HCT116 (cell line): ENCODE results near the gene PSMA6. TPM values are rescaled to one million over a fixed set of nuclear protein-coding genes. Genes with fewer than 3 reads are reported as not detected.

ENCODE experiments used
- ATAC-seq: fragments of 200-7000 bp; cut with Tn5 transposase; 2 replicates; pipeline ENCODE4 v1.9.1; 2020; ENCODE audit warnings: mild to moderate bottlenecking, moderate library complexity
- BruUV-seq: library from RNA; stranded (reverse); fragments of 400-500 nt; replicated peaks from 2 replicates; lab custom pipeline; 2021; lab: Mats Ljungman, UMichigan
- CTCF ChIA-PET: fragments of 300-600 bp; sonication (Branson Sonifier 250); formaldehyde crosslinking; loops from one replicate; lab custom pipeline; 2021; ENCODE audit warnings: antibody characterized with exemption; lab: Charles Lee
- POLR2A ChIA-PET: fragments of 300-600, 350-600 bp; sonication (Branson Sonifier 250); formaldehyde crosslinking; loops from one replicate; lab custom pipeline; 2021; ENCODE audit warnings: antibody characterized with exemption; lab: Charles Lee
- RAD21 ChIA-PET, 2 experiments: fragments of 300-600 bp; sonication (Branson Sonifier 250); formaldehyde crosslinking; loops; one replicate each; lab custom pipeline; 2023; ENCODE audit warnings: low total read pairs in 2 of 2; ENCODE audit not compliant: uncharacterized antibody in 2 of 2, unreplicated experiment in 2 of 2, low non-redundant PET in 1 of 2; lab: Charles Lee
- DNase-seq: peaks from one replicate; pipeline ENCODE4 v3.0.0-alpha.2; 2010; ENCODE audit warnings: low read depth, low spot score
- H2AFZ ChIP-seq: fragments of 200-600 bp; shearing (Covaris generic), sonication (generic); 2 replicates; pipeline ENCODE4 v1.6.1; 2017; ENCODE audit warnings: low read depth, mixed run types, mixed read lengths, antibody characterized with exemption, low read length; ENCODE audit not compliant: poor library complexity, severe bottlenecking
- H3K27ac ChIP-seq: 2 replicates; pipeline ENCODE4 v1.5.1; 2012; ENCODE audit warnings: low read depth, low read length
- H3K27me3 ChIP-seq: fragments of 200-600 bp; sonication (generic); 2 replicates; pipeline ENCODE4 v1.6.1; 2016; ENCODE audit warnings: mixed run types, low read length, mixed read lengths; ENCODE audit not compliant: insufficient read depth
- H3K36me3 ChIP-seq, 2 experiments: fragments of 200-500 bp in 1 of 2; fragments of 200-600 bp in 1 of 2; sonication (Bioruptor generic) in 1 of 2; sonication (generic) in 1 of 2; 2 replicates each; pipeline versions ENCODE4 v1.5.1 to v1.6.1; 2014 to 2016; ENCODE audit warnings: low read length in 2 of 2, inconsistent platforms in 1 of 2, mixed read lengths in 1 of 2, mixed run types in 1 of 2; ENCODE audit not compliant: insufficient read depth in 2 of 2, control insufficient read depth in 1 of 2
- H3K4me1 ChIP-seq, 2 experiments: fragments of 200-600 bp in 1 of 2; sonication (generic) in 1 of 2; 2 replicates each; pipeline versions ENCODE4 v1.5.1 to v1.6.1; 2012 to 2017; ENCODE audit warnings: low read length in 2 of 2, inconsistent platforms in 1 of 2, mild to moderate bottlenecking in 1 of 2, mixed read lengths in 1 of 2, mixed run types in 1 of 2, moderate library complexity in 1 of 2; ENCODE audit not compliant: insufficient read depth in 2 of 2, control insufficient read depth in 1 of 2
- H3K4me2 ChIP-seq: fragments of 200-600 bp; sonication (generic); 2 replicates; pipeline ENCODE4 v1.6.1; 2017; ENCODE audit warnings: mixed run types, low read length, mixed read lengths
- H3K4me3 ChIP-seq, 2 experiments: fragments of 200-600 bp in 1 of 2; sonication (generic) in 1 of 2; replicated peaks in 1 of 2; 2 replicates each; pipeline ENCODE4 v1.5.1; 2011 to 2016; ENCODE audit warnings: low read length in 2 of 2, control low read depth in 1 of 2, low read depth in 1 of 2, mild to moderate bottlenecking in 1 of 2, mixed read lengths in 1 of 2, mixed run types in 1 of 2
- H3K79me2 ChIP-seq: fragments of 200-600 bp; sonication (generic); 2 replicates; pipeline ENCODE4 v1.6.1; 2017; ENCODE audit warnings: mild to moderate bottlenecking, mixed run types, low read length, moderate library complexity, mixed read lengths; ENCODE audit not compliant: insufficient read depth
- H3K9ac ChIP-seq: fragments of 200-600 bp; sonication (generic); 2 replicates; pipeline ENCODE4 v1.6.1; 2016; ENCODE audit warnings: low read length, mixed read lengths
- H3K9me2 ChIP-seq: fragments of 200-600 bp; sonication (generic), shearing (Covaris generic); 2 replicates; pipeline ENCODE4 v1.6.1; 2017; ENCODE audit warnings: mixed run types, mild to moderate bottlenecking, moderate library complexity; ENCODE audit not compliant: insufficient read depth
- H3K9me3 ChIP-seq, 2 experiments: fragments of 200-500 bp in 1 of 2; fragments of 200-600 bp in 1 of 2; sonication (Bioruptor generic) in 1 of 2; sonication (generic) in 1 of 2; 2 replicates each; pipeline ENCODE4 v1.6.1; 2014 to 2017; ENCODE audit warnings: low read length in 2 of 2, mixed read lengths in 2 of 2, inconsistent platforms in 1 of 2, low read depth in 1 of 2, mild to moderate bottlenecking in 1 of 2, mixed run types in 1 of 2, moderate library complexity in 1 of 2; ENCODE audit not compliant: control insufficient read depth in 1 of 2, insufficient read depth in 1 of 2
- H4K20me1 ChIP-seq: fragments of 200-600 bp; sonication (generic), shearing (Covaris generic); 2 replicates; pipeline ENCODE4 v1.6.1; 2017; ENCODE audit warnings: mixed run types, mild to moderate bottlenecking, moderate library complexity; ENCODE audit not compliant: insufficient read depth
- ATF3 ChIP-seq: IDR thresholded peaks from 2 replicates; pipeline ENCODE4 v1.6.1; 2012
- CBX3 ChIP-seq: IDR thresholded peaks from 2 replicates; pipeline ENCODE4 v1.6.1; 2012; ENCODE audit warnings: low read depth
- CTCF ChIP-seq, 3 experiments: fragments of 200-600 bp in 1 of 3; sonication (generic) in 1 of 3; IDR thresholded peaks in 2 of 3; conservative IDR thresholded peaks in 1 of 3; 2 replicates each; pipeline ENCODE4 v1.5.1; 2012 to 2017; ENCODE audit warnings: low read depth in 2 of 3, low read length in 2 of 3, antibody characterized with exemption in 1 of 3, borderline replicate concordance in 1 of 3, control low read depth in 1 of 3, mild to moderate bottlenecking in 1 of 3, mixed read lengths in 1 of 3, mixed run types in 1 of 3, moderate library complexity in 1 of 3; ENCODE audit not compliant: insufficient read depth in 1 of 3
- ELF1 ChIP-seq: IDR thresholded peaks from 2 replicates; pipeline ENCODE4 v1.6.1; 2012; ENCODE audit warnings: low read depth, borderline replicate concordance
- FOSL1 ChIP-seq: IDR thresholded peaks from 2 replicates; pipeline ENCODE4 v1.6.1; 2012; ENCODE audit warnings: low read depth
- JUND ChIP-seq: IDR thresholded peaks from 2 replicates; pipeline ENCODE4 v1.6.1; 2012
- POLR2AphosphoS5 ChIP-seq: IDR thresholded peaks from 2 replicates; pipeline ENCODE4 v1.6.1; 2011; ENCODE audit warnings: mild to moderate bottlenecking, low read depth, low read length, moderate library complexity
- RAD21 ChIP-seq: IDR thresholded peaks from 2 replicates; pipeline ENCODE4 v1.6.1; 2012; ENCODE audit warnings: low read depth, mild to moderate bottlenecking
- REST ChIP-seq: IDR thresholded peaks from 2 replicates; pipeline ENCODE4 v1.6.1; 2012; ENCODE audit warnings: low read depth
- SIN3A ChIP-seq: IDR thresholded peaks from 2 replicates; pipeline ENCODE4 v1.6.1; 2012; ENCODE audit warnings: low read depth
- SP1 ChIP-seq: IDR thresholded peaks from 2 replicates; pipeline ENCODE4 v1.6.1; 2012; ENCODE audit warnings: low read depth
- SRF ChIP-seq: IDR thresholded peaks from 2 replicates; pipeline ENCODE4 v1.6.1; 2012; ENCODE audit warnings: low read depth
- ZNF274 ChIP-seq: fragments of 200-500 bp; sonication (Bioruptor generic); IDR thresholded peaks from 2 replicates; pipeline ENCODE4 v1.6.1; 2014; ENCODE audit warnings: mild to moderate bottlenecking, low read depth, low read length, inconsistent platforms
- intact Hi-C: fragments of 100-400 bp; cut with micrococcal nuclease; formaldehyde crosslinking; loops from 2 replicates; pipeline ENCODE4 v1.10.0; 2022
- total RNA-seq: library from RNA; stranded (reverse); gene quantifications from one replicate; pipeline ENCODE4 v1.2.1, GENCODE V29; 2021; ENCODE audit not compliant: unreplicated experiment

PSMA6 gene
- total RNA-seq, 1 experiment from 2014 or later: 194 TPM

GRCh38 chr14:35351897-35352273, 59.7 kb downstream of the PSMA6 start (continued):
- no peak for TF ChIP-seq ELF1

- ChIA-PET CTCF (no interaction called here), RAD21 (no interaction called here), POLR2A (interaction anchor here (1.0 to 1.8 kb wide), 2 partner anchors 8 to 11 kb away, joined by 3 to 5 read pairs; no protein-coding TSS in a partner anchor)
- Histone ChIP-seq H3K27ac (no peak overlapping the region), H3K9me2 (no peaks in the 10 kb centered on the region), H3K27me3 (no peaks in the 10 kb centered on the region), H3K9me3 (no peaks in the 10 kb centered on the region), H4K20me1 (no peaks in the 10 kb centered on the region), H2AFZ (no peak overlapping the region), H3K4me2 (no peak overlapping the region), H3K79me2 (no peaks in the 10 kb centered on the region)
- no peak for DNase-seq
- TF ChIP-seq FOSL1: no peak
- TF ChIP-seq JUND: no peak
- no peak for TF ChIP-seq POLR2AphosphoS5
- no peak for TF ChIP-seq RAD21
- no peak for TF ChIP-seq ATF3
- TF ChIP-seq SRF: no peak
- no peak for TF ChIP-seq CBX3
- TF ChIP-seq SIN3A: no peak
- no peak for TF ChIP-seq CTCF (IDR thresholded peaks at IDR 0.05 in 2 of 3, conservative IDR thresholded peaks at IDR 0.05 in 1 of 3; ENCODE audit: borderline replicate concordance in 1 of 3, insufficient read depth in 1 of 3, low read depth in 2 of 3, low read length in 2 of 3)
- TF ChIP-seq SP1: no peak
- no peak for TF ChIP-seq ZNF274
- TF ChIP-seq REST: no peak
- no peak for TF ChIP-seq ELF1
- TF ChIP-seq, all 23 proteins: peak for 0
- no peak for ATAC-seq
- BruUV-seq: no TSS peak
- no peak overlapping the region for H3K4me3 ChIP-seq
- H3K9ac ChIP-seq: no peak overlapping the region
- H3K4me1 ChIP-seq: peaks cover 7 to 13% of the 10 kb centered on the region in 2 experiments
- intact Hi-C loops: no loop called here
- no peaks in the 10 kb centered on the region for H3K36me3 ChIP-seq
These were observed 60.4 kb downstream of the PSMA6 start for GRCh38 chr14:35352274-35353233.
